ENCODE measurements around the gene NEGR1. TPM values are rescaled to one million over a fixed set of nuclear protein-coding genes. Genes with fewer than 3 reads are reported as not detected.

The NEGR1 gene
- total RNA-seq, 2 donors from 2014 or later = 0.08 TPM; not detected in 1

- Mint-ChIP-seq H3K4me3 (no peak overlapping the region), H3K36me3 (ENCODE audit: low read depth) (no peaks in the 10 kb centered on the region), H3K27ac (no peak overlapping the region), H3K27me3 (no peaks in the 10 kb centered on the region), H3K4me1 (no peaks in the 10 kb centered on the region)
- no peaks in the 10 kb centered on the region for H3K9me3 ChIP-seq (ENCODE audit: control insufficient read depth, low read length, poor library complexity, severe bottlenecking)
- DNase-seq (no peak), ATAC-seq (no peak)
These were observed 500.9 kb downstream of the NEGR1 start for GRCh38 chr1:71781450-71781849.

- no peak overlapping the region for H3K4me3 Mint-ChIP-seq
- no peak overlapping the region for H3K27ac Mint-ChIP-seq
- no peaks in the 10 kb centered on the region for H3K36me3 Mint-ChIP-seq (ENCODE audit: low read depth)
- H3K4me1 Mint-ChIP-seq = no peaks in the 10 kb centered on the region
- H3K9me3 ChIP-seq (ENCODE audit: control insufficient read depth, low read length, poor library complexity, severe bottlenecking) = no peaks in the 10 kb centered on the region
- ATAC-seq = no peak
- no peak for DNase-seq
- H3K27me3 Mint-ChIP-seq = no peaks in the 10 kb centered on the region
These were observed 501.7 kb downstream of the NEGR1 start for GRCh38 chr1:71780681-71781080.

GRCh38 chr1:71778940-71779339, 503.4 kb downstream of the NEGR1 start:
- H3K27me3 Mint-ChIP-seq = no peaks in the 10 kb centered on the region
- ATAC-seq (no peak), DNase-seq (no peak)
- H3K9me3 ChIP-seq (ENCODE audit: control insufficient read depth, low read length, poor library complexity, severe bottlenecking) = no peaks in the 10 kb centered on the region
- H3K36me3 Mint-ChIP-seq (ENCODE audit: low read depth) = no peaks in the 10 kb centered on the region
- H3K27ac Mint-ChIP-seq = no peak overlapping the region
- H3K4me1 Mint-ChIP-seq = no peaks in the 10 kb centered on the region
- H3K4me3 Mint-ChIP-seq = no peak overlapping the region

GRCh38 chr1:71777094-71777493, 505.2 kb downstream of the NEGR1 start:
- DNase-seq = no peak
- no peak for ATAC-seq
- no peaks in the 10 kb centered on the region for H3K9me3 ChIP-seq (ENCODE audit: control insufficient read depth, low read length, poor library complexity, severe bottlenecking)
- no peak overlapping the region for H3K27ac Mint-ChIP-seq
- H3K36me3 Mint-ChIP-seq (ENCODE audit: low read depth) = no peaks in the 10 kb centered on the region
- H3K4me3 Mint-ChIP-seq = no peak overlapping the region
- H3K4me1 Mint-ChIP-seq = no peaks in the 10 kb centered on the region
- H3K27me3 Mint-ChIP-seq = no peaks in the 10 kb centered on the region

- ATAC-seq (no peak), DNase-seq (no peak)
- no peaks in the 10 kb centered on the region for H3K9me3 ChIP-seq (ENCODE audit: control insufficient read depth, low read length, poor library complexity, severe bottlenecking)
- Mint-ChIP-seq H3K4me1 (no peaks in the 10 kb centered on the region), H3K27me3 (no peaks in the 10 kb centered on the region), H3K4me3 (no peak overlapping the region), H3K27ac (no peak overlapping the region), H3K36me3 (ENCODE audit: low read depth) (no peaks in the 10 kb centered on the region)
These were observed 507.6 kb downstream of the NEGR1 start for GRCh38 chr1:71774705-71775104.

- no peaks in the 10 kb centered on the region for H3K36me3 Mint-ChIP-seq (ENCODE audit: low read depth)
- H3K9me3 ChIP-seq (ENCODE audit: control insufficient read depth, low read length, poor library complexity, severe bottlenecking) = no peaks in the 10 kb centered on the region
- no peaks in the 10 kb centered on the region for H3K27me3 Mint-ChIP-seq
- H3K4me1 Mint-ChIP-seq = no peaks in the 10 kb centered on the region
- H3K27ac Mint-ChIP-seq = no peak overlapping the region
- ATAC-seq = no peak
- DNase-seq = no peak
- H3K4me3 Mint-ChIP-seq = no peak overlapping the region
These were observed 512.2 kb downstream of the NEGR1 start for GRCh38 chr1:71770121-71770520.

- H3K4me1 Mint-ChIP-seq = no peaks in the 10 kb centered on the region
- no peak overlapping the region for H3K27ac Mint-ChIP-seq
- no peaks in the 10 kb centered on the region for H3K36me3 Mint-ChIP-seq (ENCODE audit: low read depth)
- no peaks in the 10 kb centered on the region for H3K27me3 Mint-ChIP-seq
- DNase-seq = no peak
- H3K4me3 Mint-ChIP-seq = no peak overlapping the region
- ATAC-seq = no peak
- H3K9me3 ChIP-seq (ENCODE audit: control insufficient read depth, low read length, poor library complexity, severe bottlenecking) = no peaks in the 10 kb centered on the region
These were observed 515.6 kb downstream of the NEGR1 start for GRCh38 chr1:71766748-71767147.

GRCh38 chr1:71762514-71763255, 519.7 kb downstream of the NEGR1 start:
- no peak for DNase-seq
- ATAC-seq = no peak
- H3K4me1 Mint-ChIP-seq = no peaks in the 10 kb centered on the region
- no peaks in the 10 kb centered on the region for H3K36me3 Mint-ChIP-seq (ENCODE audit: low read depth)
- H3K27ac Mint-ChIP-seq = no peak overlapping the region
- H3K27me3 Mint-ChIP-seq = no peaks in the 10 kb centered on the region
- no peaks in the 10 kb centered on the region for H3K9me3 ChIP-seq (ENCODE audit: control insufficient read depth, low read length, poor library complexity, severe bottlenecking)
- no peak overlapping the region for H3K4me3 Mint-ChIP-seq

GRCh38 chr1:71755441-71755840, 526.9 kb downstream of the NEGR1 start:
- H3K4me1 Mint-ChIP-seq = no peaks in the 10 kb centered on the region
- no peak for ATAC-seq

GRCh38 chr1:71753746-71754145, 528.6 kb downstream of the NEGR1 start:
- Mint-ChIP-seq H3K27ac (no peak overlapping the region), H3K36me3 (ENCODE audit: low read depth) (no peaks in the 10 kb centered on the region), H3K27me3 (no peaks in the 10 kb centered on the region), H3K4me3 (no peak overlapping the region), H3K4me1 (no peaks in the 10 kb centered on the region)
- H3K9me3 ChIP-seq (ENCODE audit: control insufficient read depth, low read length, poor library complexity, severe bottlenecking) = no peaks in the 10 kb centered on the region
- ATAC-seq (no peak), DNase-seq (no peak)

More at GRCh38 chr1:71755441-71755840, 526.9 kb downstream of the NEGR1 start:
- Mint-ChIP-seq H3K27me3 (no peaks in the 10 kb centered on the region), H3K36me3 (ENCODE audit: low read depth) (no peaks in the 10 kb centered on the region), H3K4me3 (no peak overlapping the region), H3K27ac (no peak overlapping the region)
- no peak for DNase-seq
- H3K9me3 ChIP-seq (ENCODE audit: control insufficient read depth, low read length, poor library complexity, severe bottlenecking) = no peaks in the 10 kb centered on the region

GRCh38 chr1:71745326-71745725, 537.0 kb downstream of the NEGR1 start:
- DNase-seq (no peak), ATAC-seq (no peak)
- H3K36me3 Mint-ChIP-seq (ENCODE audit: low read depth) = no peaks in the 10 kb centered on the region
- H3K27ac Mint-ChIP-seq = no peak overlapping the region
- no peaks in the 10 kb centered on the region for H3K27me3 Mint-ChIP-seq
- no peaks in the 10 kb centered on the region for H3K4me1 Mint-ChIP-seq
- H3K4me3 Mint-ChIP-seq = no peak overlapping the region
- peaks cover 2% of the 10 kb centered on the region for H3K9me3 ChIP-seq (ENCODE audit: control insufficient read depth, low read length, poor library complexity, severe bottlenecking)

GRCh38 chr1:71743862-71744261, 538.5 kb downstream of the NEGR1 start:
- no peak for ATAC-seq
- H3K4me1 Mint-ChIP-seq = no peaks in the 10 kb centered on the region
- no peak overlapping the region for H3K27ac Mint-ChIP-seq
- H3K36me3 Mint-ChIP-seq (ENCODE audit: low read depth) = no peaks in the 10 kb centered on the region
- no peak overlapping the region for H3K4me3 Mint-ChIP-seq
- DNase-seq = no peak
- no peaks in the 10 kb centered on the region for H3K27me3 Mint-ChIP-seq
- H3K9me3 ChIP-seq (ENCODE audit: control insufficient read depth, low read length, poor library complexity, severe bottlenecking) = peaks cover 2% of the 10 kb centered on the region

- no peak for DNase-seq
- Mint-ChIP-seq H3K27ac (no peak overlapping the region), H3K4me1 (no peaks in the 10 kb centered on the region), H3K4me3 (no peak overlapping the region), H3K36me3 (ENCODE audit: low read depth) (no peaks in the 10 kb centered on the region), H3K27me3 (no peaks in the 10 kb centered on the region)
- no peak for ATAC-seq
- peaks cover 2% of the 10 kb centered on the region for H3K9me3 ChIP-seq (ENCODE audit: control insufficient read depth, low read length, poor library complexity, severe bottlenecking)
These were observed 543.4 kb downstream of the NEGR1 start for GRCh38 chr1:71738910-71739309.

- no peaks in the 10 kb centered on the region for H3K36me3 Mint-ChIP-seq (ENCODE audit: low read depth)
- H3K27ac Mint-ChIP-seq = no peak overlapping the region
- DNase-seq (no peak), ATAC-seq (no peak)
- no peak overlapping the region for H3K4me3 Mint-ChIP-seq
- no peaks in the 10 kb centered on the region for H3K4me1 Mint-ChIP-seq
- H3K27me3 Mint-ChIP-seq = no peaks in the 10 kb centered on the region
- H3K9me3 ChIP-seq (ENCODE audit: control insufficient read depth, low read length, poor library complexity, severe bottlenecking) = peaks cover 2% of the 10 kb centered on the region
These were observed 544.1 kb downstream of the NEGR1 start for GRCh38 chr1:71738256-71738655.
